Transverse colon (tissue), 4 donors: ENCODE results near the gene TFEB. TPM values are rescaled to one million over a fixed set of nuclear protein-coding genes. Genes with fewer than 3 reads are reported as not detected.

Source experiments
- DNase-seq: peaks from one replicate; pipeline ENCODE4 v3.0.0-alpha.2; 2019
- H3K27ac ChIP-seq, 4 donors: fragments of 200-600 bp; sonication (generic); 2 replicates each; pipeline ENCODE4 v1.5.1; 2016 to 2018; ENCODE audit warnings: inconsistent platforms in 4 of 4
- H3K27me3 ChIP-seq: fragments of 200-600 bp; sonication (generic); 2 replicates; pipeline ENCODE4 v1.5.1; 2017; ENCODE audit warnings: inconsistent platforms
- H3K36me3 ChIP-seq, 4 donors: fragments of 200-600 bp; sonication (generic); 2 replicates each; pipeline ENCODE4 v1.5.1; 2017 to 2019; ENCODE audit warnings: inconsistent platforms in 4 of 4
- H3K4me1 ChIP-seq, 4 donors: fragments of 200-600 bp; sonication (generic); 2 replicates each; pipeline ENCODE4 v1.5.1; 2017 to 2020; ENCODE audit warnings: inconsistent platforms in 4 of 4
- H3K4me3 ChIP-seq, 4 donors: fragments of 200-600 bp; sonication (generic); 1 replicate in 1 of 4; 2 replicates in 3 of 4; pipeline versions ENCODE4 v1.5.1 to v1.6.1; 2017 to 2019; ENCODE audit warnings: inconsistent platforms in 4 of 4
- H3K9me3 ChIP-seq, 2 donors: fragments of 200-600 bp; sonication (generic); 2 replicates each; pipeline ENCODE4 v1.5.1; 2017 to 2019; ENCODE audit warnings: inconsistent platforms in 2 of 2
- EP300 ChIP-seq: sonication (generic); formaldehyde crosslinking; IDR thresholded peaks from one replicate; pipeline ENCODE4 v1.6.1; 2017; ENCODE audit warnings: antibody characterized with exemption, low read depth
- POLR2A ChIP-seq: fragments of 450-650 bp; IDR thresholded peaks from one replicate; pipeline ENCODE4 v1.6.1; 2016; ENCODE audit warnings: antibody characterized with exemption, mild to moderate bottlenecking, moderate library complexity
- POLR2AphosphoS5 ChIP-seq, 3 donors: sonication (generic); formaldehyde crosslinking; IDR thresholded peaks; one replicate each; pipeline ENCODE4 v1.6.1; 2016; ENCODE audit warnings: antibody characterized with exemption in 3 of 3
- WGBS, 2 donors: methylation state at CpG; one replicate each; pipeline ENCODE4 v1.1.5; 2018; ENCODE audit warnings: low coverage in 1 of 2; 5-methylcytosine and 5-hydroxymethylcytosine counted together
- in situ Hi-C, 4 donors: fragments of 200-750 bp; cut with MboI; loops; one replicate each; pipeline versions ENCODE4 v1.15.0 to v1.15.1; 2017; ENCODE audit warnings: low sequenced_read_pairs in 3 of 4, low pct_ligation_motif_present in 1 of 4, low pct_unique_long_range_greater_than_20kb in 1 of 4
- intact Hi-C: fragments of 100-400 bp; cut with DNase I; formaldehyde crosslinking; loops from one replicate; pipeline ENCODE4 v1.15.1; 2023; ENCODE audit warnings: low total_unique reads
- total RNA-seq, 4 donors: library from RNA; depleted of rRNA; stranded (reverse); fragments of >200 nt; gene quantifications; one replicate each; pipeline ENCODE4 v1.1.0, GENCODE V29; 2016
- TF ChIP-seq, protein P1 (sequence below), 5 experiments: fragments of 200-600 bp in 3 of 5; fragments of 450-650 bp in 2 of 5; sonication (generic) in 3 of 5; IDR thresholded peaks; 1 replicate in 2 of 5; 2 replicates in 3 of 5; pipeline ENCODE4 v1.5.1; 2016 to 2017; ENCODE audit warnings: antibody characterized with exemption in 5 of 5, inconsistent platforms in 3 of 5, mild to moderate bottlenecking in 2 of 5, moderate library complexity in 1 of 5

TFEB gene
- total RNA-seq, 4 donors from 2014 or later: 30.4 to 47.1 (median 38.1) TPM

GRCh38 chr6:41667195-41667594, 68.2 kb downstream of the TFEB start:
- Histone ChIP-seq H3K36me3 (no peaks in the 10 kb centered on the region), H3K4me1 (no peaks in the 10 kb centered on the region), H3K27me3 (peaks cover 3% of the 10 kb centered on the region), H3K4me3 (no peak overlapping the region), H3K9me3 (no peaks in the 10 kb centered on the region), H3K27ac (no peak overlapping the region)
- in situ Hi-C loops (no loop called here), intact Hi-C loops (no loop called here)
- TF ChIP-seq POLR2AphosphoS5 (IDR thresholded peaks at IDR 0.05): no peak
- no peak for TF ChIP-seq POLR2A
- TF ChIP-seq, protein P1, sequence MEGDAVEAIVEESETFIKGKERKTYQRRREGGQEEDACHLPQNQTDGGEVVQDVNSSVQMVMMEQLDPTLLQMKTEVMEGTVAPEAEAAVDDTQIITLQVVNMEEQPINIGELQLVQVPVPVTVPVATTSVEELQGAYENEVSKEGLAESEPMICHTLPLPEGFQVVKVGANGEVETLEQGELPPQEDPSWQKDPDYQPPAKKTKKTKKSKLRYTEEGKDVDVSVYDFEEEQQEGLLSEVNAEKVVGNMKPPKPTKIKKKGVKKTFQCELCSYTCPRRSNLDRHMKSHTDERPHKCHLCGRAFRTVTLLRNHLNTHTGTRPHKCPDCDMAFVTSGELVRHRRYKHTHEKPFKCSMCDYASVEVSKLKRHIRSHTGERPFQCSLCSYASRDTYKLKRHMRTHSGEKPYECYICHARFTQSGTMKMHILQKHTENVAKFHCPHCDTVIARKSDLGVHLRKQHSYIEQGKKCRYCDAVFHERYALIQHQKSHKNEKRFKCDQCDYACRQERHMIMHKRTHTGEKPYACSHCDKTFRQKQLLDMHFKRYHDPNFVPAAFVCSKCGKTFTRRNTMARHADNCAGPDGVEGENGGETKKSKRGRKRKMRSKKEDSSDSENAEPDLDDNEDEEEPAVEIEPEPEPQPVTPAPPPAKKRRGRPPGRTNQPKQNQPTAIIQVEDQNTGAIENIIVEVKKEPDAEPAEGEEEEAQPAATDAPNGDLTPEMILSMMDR (IDR thresholded peaks at IDR 0.05): no peak
- TF ChIP-seq EP300: no peak
- no peak for DNase-seq
- 91 to 100% methylated on average over 1 of the region's 1 CpG for WGBS, 2 donors

DNA sequence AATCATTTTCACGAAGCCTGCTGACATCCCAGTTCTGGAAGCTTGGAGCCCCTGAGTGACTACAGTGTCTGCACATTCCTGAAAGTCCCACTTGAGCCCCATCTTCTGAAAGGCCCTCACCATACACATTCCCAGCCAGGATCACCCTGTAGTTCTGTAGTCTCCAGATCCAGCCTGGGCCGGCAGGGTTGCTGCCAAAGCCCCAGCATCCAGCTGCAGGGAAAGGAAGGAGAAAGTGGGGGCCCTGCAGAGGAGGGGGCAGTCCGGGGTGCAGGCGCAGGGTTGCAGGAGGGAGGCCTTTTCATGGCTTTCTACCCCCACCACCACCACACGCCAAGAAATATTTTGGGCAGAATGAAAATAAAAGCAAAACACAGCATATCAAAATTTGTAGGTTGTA, 71.1 kb downstream of the TFEB start:
- TF ChIP-seq EP300 (no peak), POLR2AphosphoS5 (IDR thresholded peaks at IDR 0.05) (no peak), POLR2A (no peak)
- H3K4me3 ChIP-seq: no peak overlapping the region
- WGBS, 2 donors: 86% methylated on average over 5 of the region's 5 CpGs; no CpG with 5 or more reads in 1 of the 2 donors
- peaks cover 21% of the 10 kb centered on the region for H3K27me3 ChIP-seq
- intact Hi-C loops (no loop called here), in situ Hi-C loops (no loop called here)
- no peaks in the 10 kb centered on the region for H3K9me3 ChIP-seq
- DNase-seq: no peak
- no peak overlapping the region for H3K27ac ChIP-seq
- no peaks in the 10 kb centered on the region for H3K36me3 ChIP-seq
- H3K4me1 ChIP-seq: no peaks in the 10 kb centered on the region

DNA sequence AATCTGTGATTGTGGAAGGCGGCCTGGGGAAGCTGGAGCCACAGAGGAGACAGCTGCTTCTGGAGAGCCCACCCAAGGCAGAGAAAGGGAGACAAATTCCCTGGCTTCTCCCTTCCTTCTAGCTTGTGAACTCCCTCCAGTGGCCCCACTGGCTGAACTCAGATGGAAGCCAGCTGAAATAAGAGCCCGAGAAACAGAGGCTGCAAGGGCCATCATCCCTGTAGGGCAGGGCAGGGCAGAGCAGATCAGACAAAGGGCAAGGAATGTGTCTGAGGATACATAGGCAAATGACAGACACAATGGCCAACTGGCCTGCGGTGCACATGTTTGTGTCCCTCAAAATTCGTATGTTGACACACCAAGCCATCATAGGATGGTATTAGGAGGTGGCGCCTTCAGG, 71.8 kb downstream of the TFEB start:
- in situ Hi-C loops (no loop called here), intact Hi-C loops (no loop called here)
- no peak for DNase-seq
- no peaks in the 10 kb centered on the region for H3K36me3 ChIP-seq
- H3K4me1 ChIP-seq: no peaks in the 10 kb centered on the region
- WGBS, 2 donors: 74 to 89% methylated on average over 3 to 5 of the region's 5 CpGs
- H3K27me3 ChIP-seq: peaks cover 25% of the 10 kb centered on the region
- TF ChIP-seq EP300: no peak
- no peak overlapping the region for H3K27ac ChIP-seq
- H3K9me3 ChIP-seq: no peaks in the 10 kb centered on the region
- H3K4me3 ChIP-seq: no peak overlapping the region

DNA sequence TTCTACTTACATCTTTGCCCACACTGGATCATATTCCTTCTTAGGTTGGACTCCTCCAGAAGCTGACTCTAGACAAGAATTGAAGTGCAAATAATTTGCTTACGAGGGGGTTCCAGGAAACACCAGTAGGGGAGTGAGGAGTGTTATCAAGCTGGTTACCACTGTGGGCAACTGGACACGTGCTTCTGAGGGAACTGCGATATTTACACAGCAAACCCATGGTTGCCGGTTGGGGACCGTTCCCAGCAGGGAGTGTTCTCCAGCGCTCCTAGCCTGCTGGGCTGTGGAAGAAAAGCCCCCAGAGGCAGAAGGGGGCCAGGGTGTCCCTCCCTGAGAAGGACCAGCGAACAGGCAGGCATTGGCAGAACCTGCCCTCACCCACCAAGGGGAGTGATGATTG, 75.5 kb downstream of the TFEB start:
- Histone ChIP-seq H3K4me1 (no peaks in the 10 kb centered on the region), H3K27me3 (peaks cover 31% of the 10 kb centered on the region), H3K36me3 (no peaks in the 10 kb centered on the region), H3K27ac (no peak overlapping the region), H3K9me3 (no peaks in the 10 kb centered on the region), H3K4me3 (no peak overlapping the region)
- in situ Hi-C loops (no loop called here), intact Hi-C loops (no loop called here)
- TF ChIP-seq, protein P1 (IDR thresholded peaks at IDR 0.05): no peak
- no peak for TF ChIP-seq EP300
- TF ChIP-seq POLR2A: no peak
- TF ChIP-seq POLR2AphosphoS5 (IDR thresholded peaks at IDR 0.05): no peak
- no peak for DNase-seq
- WGBS, 2 donors: 17 to 29% methylated on average over 1 to 7 of the region's 7 CpGs

DNA sequence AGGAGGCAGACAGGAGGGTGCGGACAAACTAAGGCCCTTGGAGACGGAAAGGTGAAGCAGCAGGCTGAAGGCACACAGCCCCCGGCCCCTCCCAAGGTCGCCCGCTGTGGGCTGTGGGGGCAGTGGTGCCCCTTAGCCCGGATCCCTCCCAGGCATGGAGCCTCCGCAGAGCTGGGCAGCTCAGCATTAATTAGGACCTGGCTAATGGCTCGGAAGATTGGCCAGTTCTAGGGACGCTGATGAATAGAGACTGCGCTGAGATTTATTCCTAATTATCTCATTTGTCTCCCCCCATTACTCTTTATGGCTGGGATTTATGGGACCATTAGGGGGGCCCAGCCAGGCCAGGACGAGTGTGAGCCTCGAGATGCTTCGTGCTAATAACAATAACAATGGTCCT, 76.8 kb downstream of the TFEB start:
- intact Hi-C loops: no loop called here
- DNase-seq: no peak
- no peak for TF ChIP-seq POLR2A
- TF ChIP-seq EP300: no peak
- TF ChIP-seq POLR2AphosphoS5 (IDR thresholded peaks at IDR 0.05): no peak
- TF ChIP-seq, protein P1 (IDR thresholded peaks at IDR 0.05): no peak
- H3K4me3 ChIP-seq: no peak overlapping the region
- in situ Hi-C loops: no loop called here
- WGBS, 2 donors: 78% methylated on average over 13 of the region's 13 CpGs; no CpG with 5 or more reads in 1 of the 2 donors
- no peaks in the 10 kb centered on the region for H3K4me1 ChIP-seq
- peaks cover 41% of the 10 kb centered on the region for H3K27me3 ChIP-seq
- no peak overlapping the region for H3K27ac ChIP-seq
- no peaks in the 10 kb centered on the region for H3K9me3 ChIP-seq
- H3K36me3 ChIP-seq: no peaks in the 10 kb centered on the region
